H1 (cell line): ENCODE measurements around the gene LRRK1. TPM values are rescaled to one million over a fixed set of nuclear protein-coding genes. Genes with fewer than 3 reads are reported as not detected.

ENCODE experiments used
- BRCA1 ChIP-seq: IDR thresholded peaks from 2 replicates; pipeline ENCODE4 v1.6.1; 2012; ENCODE audit warnings: low read depth, low read length, improper control_type of control experiment
- EZH2 ChIP-seq: fragments of 200-600 bp; sonication (generic); IDR thresholded peaks from 2 replicates; pipeline ENCODE4 v1.7.1; 2012; ENCODE audit warnings: low read depth, mild to moderate bottlenecking, moderate library complexity, low read length, inconsistent platforms; ENCODE audit not compliant: severe bottlenecking
- KDM5A ChIP-seq: fragments of 200-600 bp; IDR thresholded peaks from 2 replicates; pipeline ENCODE4 v1.7.1; 2012; ENCODE audit warnings: mild to moderate bottlenecking, low read length, inconsistent platforms, mixed read lengths
- RAD21 ChIP-seq, 2 experiments: IDR thresholded peaks in 1 of 2; conservative IDR thresholded peaks in 1 of 2; 2 replicates each; pipeline ENCODE4 v1.6.1; 2011; ENCODE audit warnings: low read depth in 2 of 2, low read length in 2 of 2, improper control_type of control experiment in 1 of 2, inconsistent platforms in 1 of 2, mild to moderate bottlenecking in 1 of 2, moderate library complexity in 1 of 2
- polyA plus RNA-seq, 7 experiments: library from polyadenylated mRNA; depleted of rRNA in 3 of 7; stranded (reverse) in 5 of 7; unstranded in 2 of 7; fragments of >200 nt in 5 of 7; fragments of 200-250 nt in 2 of 7; gene quantifications; 1 replicate in 5 of 7; 2 replicates in 1 of 7; 4 replicates in 1 of 7; pipeline versions ENCODE4 v1.2.1 to v1.2.3, GENCODE V29; 2011 to 2013; ENCODE audit warnings: missing spikeins in 2 of 7, mixed read lengths in 2 of 7
- total RNA-seq: library from RNA; stranded (reverse); fragmentation: NEBNext Ultra II Directional; extraction: Animal tissue kit (Norgen Biotek cat#: 25700); gene quantifications from 2 replicates; pipeline ENCODE4 v1.2.1, GENCODE V29; 2021
- TF ChIP-seq, protein P1 (sequence below): IDR thresholded peaks from 2 replicates; pipeline ENCODE4 v1.6.1; 2012; ENCODE audit warnings: inconsistent platforms

LRRK1 gene
- total and polyA plus RNA-seq, 2 of the 8 experiments (the other 6 are each of a cell fraction or from before 2014, with no cell fraction given), result 1.2 to 3.6 TPM

DNA sequence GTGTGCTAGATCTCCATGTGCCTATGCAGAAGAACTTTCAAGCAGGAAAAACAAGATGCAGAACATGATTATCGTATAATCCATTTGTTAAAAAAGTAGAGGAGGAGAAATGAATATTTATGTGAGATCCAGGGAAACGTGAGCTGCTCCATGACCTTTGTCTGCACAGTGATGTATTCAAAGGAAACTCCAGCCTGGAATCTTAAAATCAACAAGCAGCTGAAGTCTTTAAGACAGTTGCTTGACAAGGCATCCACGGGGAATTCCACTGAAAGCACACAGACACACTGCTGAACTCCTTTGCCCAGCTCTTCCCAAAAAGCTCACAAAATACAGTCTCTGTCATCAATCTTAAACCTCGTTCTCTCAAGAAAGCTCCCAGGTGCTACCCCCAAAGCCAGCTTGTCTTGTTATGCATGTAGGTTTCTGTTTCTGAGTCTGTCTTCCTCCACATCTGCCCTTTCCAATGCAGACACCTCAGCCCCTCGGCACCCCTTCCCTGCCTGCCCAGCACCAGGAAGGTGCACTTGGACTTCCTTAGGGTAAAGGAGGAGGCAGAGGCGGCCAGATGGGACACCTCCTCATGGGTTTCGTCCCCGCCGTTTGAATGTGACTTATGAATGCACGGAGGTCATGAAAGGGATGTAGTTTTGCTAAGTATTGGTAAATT is 28.7 kb downstream of the LRRK1 start (continued):
- TF ChIP-seq RAD21 (IDR thresholded peaks at IDR 0.05 in 1 of 2, conservative IDR thresholded peaks at IDR 0.05 in 1 of 2; ENCODE audit: low read depth in 2 of 2, low read length in 2 of 2), result no peak
- TF ChIP-seq KDM5A, result no peak
- TF ChIP-seq EZH2, result no peak
- TF ChIP-seq, protein P1, sequence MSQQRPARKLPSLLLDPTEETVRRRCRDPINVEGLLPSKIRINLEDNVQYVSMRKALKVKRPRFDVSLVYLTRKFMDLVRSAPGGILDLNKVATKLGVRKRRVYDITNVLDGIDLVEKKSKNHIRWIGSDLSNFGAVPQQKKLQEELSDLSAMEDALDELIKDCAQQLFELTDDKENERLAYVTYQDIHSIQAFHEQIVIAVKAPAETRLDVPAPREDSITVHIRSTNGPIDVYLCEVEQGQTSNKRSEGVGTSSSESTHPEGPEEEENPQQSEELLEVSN, result no peak
- TF ChIP-seq BRCA1, result no peak
